OCI-LY1 (cell line): ENCODE data around the gene UNC119B.

Experiments used
- CTCF ChIP-seq: fragments of 200-600 bp; sonication (generic), shearing (Covaris generic); IDR thresholded peaks from 2 replicates; pipeline ENCODE4 v1.5.1; 2017; ENCODE audit warnings: mild to moderate bottlenecking, antibody characterized with exemption, low read length, moderate library complexity, mixed read lengths
- EZH2 ChIP-seq: fragments of 200-600 bp; sonication (generic), shearing (Covaris generic); IDR thresholded peaks from 2 replicates; pipeline ENCODE4 v1.8.0; 2017; ENCODE audit warnings: borderline replicate concordance, mixed run types, mild to moderate bottlenecking, antibody characterized with exemption, low read length, moderate library complexity, mixed read lengths

- TF ChIP-seq CTCF = no peak
- no peak for TF ChIP-seq EZH2
Measured at GRCh38 chr12:120684523-120684932, 25.7 kb upstream of the UNC119B start.
